ENCODE results near the gene PDE4B. TPM values are rescaled to one million over a fixed set of nuclear protein-coding genes. Genes with fewer than 3 reads are reported as not detected.

PDE4B gene
- total and polyA plus RNA-seq, 2 of the 13 experiments (the other 11 are each of a cell fraction or from before 2014, with no cell fraction given) = not detected

DNA sequence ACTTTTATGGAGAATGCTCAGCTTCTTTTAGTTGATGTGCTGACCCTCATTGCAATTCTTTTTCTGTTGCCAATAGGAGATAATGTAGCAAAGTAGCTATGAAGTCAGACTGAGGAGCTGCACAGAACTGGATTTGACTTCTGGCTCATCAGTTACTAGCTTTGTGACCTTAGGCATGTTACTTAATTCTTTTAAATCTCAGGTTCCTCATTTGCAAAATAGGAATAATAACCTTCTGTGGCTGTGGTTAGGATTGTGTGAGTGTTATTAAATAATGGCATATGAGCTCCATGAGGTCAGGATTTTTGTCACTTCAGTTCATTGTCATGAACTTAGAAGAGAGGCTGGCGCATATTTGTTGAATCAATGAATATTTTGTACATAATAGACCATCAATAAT is 503.7 kb downstream of the PDE4B start:
- BruUV-seq (replicated peaks) = no TSS peak
- FAIRE-seq (no peak), DNase-seq (ENCODE audit: low spot score) (no peak), ATAC-seq (no peak)
- WGBS (ENCODE audit: low lambda C conversion rate) = 44% methylated on average over 1 of the region's 1 CpG
- POLR2A ChIA-PET = no interaction called here
- Histone ChIP-seq H3K4me2 (ENCODE audit: low read depth, low read length) (no peak overlapping the region), H3K4me3 (replicated peaks in 1 of 3; ENCODE audit: insufficient read depth in 1 of 3, low read depth in 2 of 3, low read length in 3 of 3) (no peak overlapping the region), H3K27ac (ENCODE audit: extremely low read length, insufficient read depth, low read length) (no peak overlapping the region), H3K9me3 (ENCODE audit: low read length) (no peaks in the 10 kb centered on the region), H3K27me3 (ENCODE audit: control insufficient read depth in 1 of 2, insufficient read depth in 2 of 2, low read length in 2 of 2) (no peaks in the 10 kb centered on the region), H2AFZ (ENCODE audit: low read length) (no peak overlapping the region), H3K79me2 (ENCODE audit: insufficient read depth, low read length) (no peaks in the 10 kb centered on the region), H3K36me3 (replicated peaks in 1 of 2; ENCODE audit: control insufficient read depth in 1 of 2, insufficient read depth in 2 of 2, low read length in 2 of 2) (no peaks in the 10 kb centered on the region), H4K20me1 (ENCODE audit: insufficient read depth, low read length) (no peaks in the 10 kb centered on the region), H3K4me1 (ENCODE audit: insufficient read depth, low read length) (0 out of 2 replicates have a peak, but pooled peaks cover 7% of the 10 kb centered on the region), H3K9ac (ENCODE audit: insufficient read depth, low read depth, low read length) (no peak overlapping the region)
- CTCF ChIA-PET (ENCODE audit: low intra/inter-chr PET ratio, low total read pairs) = no interaction called here
- intact Hi-C loops (cut with micrococcal nuclease; ENCODE audit: unreplicated experiment) (no loop called here), in situ Hi-C loops (cut with HindIII; ENCODE audit: extremely low pct_ligation_motif_present, low pct_unique_long_range_greater_than_20kb) (no loop called here)
- TF ChIP-seq, protein P1, sequence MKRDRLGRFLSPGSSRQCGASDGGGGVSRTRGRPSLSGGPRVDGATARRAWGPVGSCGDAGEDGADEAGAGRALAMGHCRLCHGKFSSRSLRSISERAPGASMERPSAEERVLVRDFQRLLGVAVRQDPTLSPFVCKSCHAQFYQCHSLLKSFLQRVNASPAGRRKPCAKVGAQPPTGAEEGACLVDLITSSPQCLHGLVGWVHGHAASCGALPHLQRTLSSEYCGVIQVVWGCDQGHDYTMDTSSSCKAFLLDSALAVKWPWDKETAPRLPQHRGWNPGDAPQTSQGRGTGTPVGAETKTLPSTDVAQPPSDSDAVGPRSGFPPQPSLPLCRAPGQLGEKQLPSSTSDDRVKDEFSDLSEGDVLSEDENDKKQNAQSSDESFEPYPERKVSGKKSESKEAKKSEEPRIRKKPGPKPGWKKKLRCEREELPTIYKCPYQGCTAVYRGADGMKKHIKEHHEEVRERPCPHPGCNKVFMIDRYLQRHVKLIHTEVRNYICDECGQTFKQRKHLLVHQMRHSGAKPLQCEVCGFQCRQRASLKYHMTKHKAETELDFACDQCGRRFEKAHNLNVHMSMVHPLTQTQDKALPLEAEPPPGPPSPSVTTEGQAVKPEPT (CRISPR knock-in tag; IDR thresholded peaks at IDR 0.05; ENCODE audit: low read depth) = no peak
- TF ChIP-seq XRCC5 (optimal IDR thresholded peaks at IDR 0.05; ENCODE audit: low read length) (no peak), EHMT2 (IDR thresholded peaks at IDR 0.05; ENCODE audit: borderline replicate concordance, low read depth, low read length) (no peak), KLF13 (CRISPR knock-in tag; IDR thresholded peaks at IDR 0.05) (no peak), NCOA1 (CRISPR knock-in tag; IDR thresholded peaks at IDR 0.05) (no peak), ARNT (IDR thresholded peaks at IDR 0.05) (no peak), PAWR (CRISPR knock-in tag; IDR thresholded peaks at IDR 0.05; ENCODE audit: borderline replicate concordance) (no peak), BRD4 (CRISPR knock-in tag; IDR thresholded peaks at IDR 0.05) (no peak), TCF7 (IDR thresholded peaks at IDR 0.05; ENCODE audit: low read depth) (no peak), RFX5 (IDR thresholded peaks at IDR 0.05; ENCODE audit: low read depth, low read length) (no peak), JUND (CRISPR knock-in tag; IDR thresholded peaks at IDR 0.05) (no peak)
- TF ChIP-seq, protein P2, sequence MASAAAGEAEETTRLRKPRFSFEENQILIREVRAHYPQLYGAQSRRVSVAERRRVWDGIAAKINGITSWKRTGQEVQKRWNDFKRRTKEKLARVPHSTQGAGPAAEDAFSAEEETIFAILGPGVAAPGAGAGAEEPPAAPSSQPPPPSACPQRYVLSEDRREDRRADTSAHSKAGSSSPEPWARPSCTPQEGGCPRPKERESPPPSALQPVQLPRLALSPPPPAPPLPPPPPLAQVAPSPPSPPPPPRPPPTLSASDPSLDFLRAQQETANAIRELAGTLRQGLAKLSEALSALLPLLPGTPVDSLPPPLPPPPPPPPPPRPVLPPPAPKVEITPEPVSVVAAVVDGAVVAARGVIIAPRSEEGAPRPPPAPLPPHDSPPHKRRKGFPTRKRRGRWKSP (CRISPR knock-in tag; IDR thresholded peaks at IDR 0.05) = no peak

All from HepG2 (cell line).